NCI-H748 (cell line): ENCODE data around the gene TUB.

Experiments used
- DNase-seq: peaks from one replicate; lab custom pipeline; 2025; ENCODE audit not compliant: unreplicated experiment; lab: John Stamatoyannopoulos, UW

The TUB gene

GRCh38 chr11:8105133-8105532 lies 24.1 kb downstream of the TUB start:
- no peak for DNase-seq

- DNase-seq, result no peak
These were observed 24.7 kb downstream of the TUB start for GRCh38 chr11:8105666-8106065.

- DNase-seq, result no peak
These were observed 25.7 kb downstream of the TUB start for GRCh38 chr11:8106679-8107078.

GRCh38 chr11:8107642-8108041 lies 26.6 kb downstream of the TUB start:
- DNase-seq, result no peak

GRCh38 chr11:8108421-8108820 lies 27.4 kb downstream of the TUB start:
- DNase-seq, result no peak

GRCh38 chr11:8109675-8110074 lies 28.7 kb downstream of the TUB start:
- DNase-seq, result no peak

- peak; percentile 44 for DNase-seq
These were observed 29.4 kb downstream of the TUB start for GRCh38 chr11:8110396-8110795.

GRCh38 chr11:8111636-8112035 lies 30.6 kb downstream of the TUB start:
- DNase-seq, result no peak

GRCh38 chr11:8122173-8122764 lies 41.3 kb downstream of the TUB start:
- DNase-seq, result no peak

GRCh38 chr11:8126649-8127289 lies 45.8 kb downstream of the TUB start:
- DNase-seq, result no peak

- DNase-seq, result no peak
These were observed 46.4 kb downstream of the TUB start for GRCh38 chr11:8127447-8127846.

- no peak for DNase-seq
These were observed 57.5 kb downstream of the TUB start for GRCh38 chr11:8138526-8138925.

GRCh38 chr11:8149726-8150125 lies 68.7 kb downstream of the TUB start:
- no peak for DNase-seq
